GM12864 (cell line): ENCODE data around the gene PAX5.
"Not testable (repeated sequence)": the region's sequence is repeated elsewhere in the genome, so short reads cannot be mapped to it uniquely, and the experiment has no call there.

Experiments used
- DNase-seq: peaks from one replicate; pipeline ENCODE4 v3.0.0-alpha.2; 2011; ENCODE audit warnings: low read depth
- H3K4me3 ChIP-seq: 2 replicates; pipeline ENCODE4 v1.5.1; 2011; ENCODE audit warnings: mild to moderate bottlenecking, low read depth, low read length, control low read depth
- TF ChIP-seq, protein P1 (sequence below): IDR thresholded peaks from 2 replicates; pipeline ENCODE4 v1.5.1; 2011; ENCODE audit warnings: low read depth, mild to moderate bottlenecking, moderate library complexity, low read length, control low read depth, inconsistent platforms; ENCODE audit errors: missing control alignments

Gene PAX5

GRCh38 chr9:37062336-37062735 is 28.3 kb upstream of the PAX5 start:
- H3K4me3 ChIP-seq, result no peak overlapping the region
- DNase-seq, result no peak
- TF ChIP-seq, protein P1, sequence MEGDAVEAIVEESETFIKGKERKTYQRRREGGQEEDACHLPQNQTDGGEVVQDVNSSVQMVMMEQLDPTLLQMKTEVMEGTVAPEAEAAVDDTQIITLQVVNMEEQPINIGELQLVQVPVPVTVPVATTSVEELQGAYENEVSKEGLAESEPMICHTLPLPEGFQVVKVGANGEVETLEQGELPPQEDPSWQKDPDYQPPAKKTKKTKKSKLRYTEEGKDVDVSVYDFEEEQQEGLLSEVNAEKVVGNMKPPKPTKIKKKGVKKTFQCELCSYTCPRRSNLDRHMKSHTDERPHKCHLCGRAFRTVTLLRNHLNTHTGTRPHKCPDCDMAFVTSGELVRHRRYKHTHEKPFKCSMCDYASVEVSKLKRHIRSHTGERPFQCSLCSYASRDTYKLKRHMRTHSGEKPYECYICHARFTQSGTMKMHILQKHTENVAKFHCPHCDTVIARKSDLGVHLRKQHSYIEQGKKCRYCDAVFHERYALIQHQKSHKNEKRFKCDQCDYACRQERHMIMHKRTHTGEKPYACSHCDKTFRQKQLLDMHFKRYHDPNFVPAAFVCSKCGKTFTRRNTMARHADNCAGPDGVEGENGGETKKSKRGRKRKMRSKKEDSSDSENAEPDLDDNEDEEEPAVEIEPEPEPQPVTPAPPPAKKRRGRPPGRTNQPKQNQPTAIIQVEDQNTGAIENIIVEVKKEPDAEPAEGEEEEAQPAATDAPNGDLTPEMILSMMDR, result no peak

DNA sequence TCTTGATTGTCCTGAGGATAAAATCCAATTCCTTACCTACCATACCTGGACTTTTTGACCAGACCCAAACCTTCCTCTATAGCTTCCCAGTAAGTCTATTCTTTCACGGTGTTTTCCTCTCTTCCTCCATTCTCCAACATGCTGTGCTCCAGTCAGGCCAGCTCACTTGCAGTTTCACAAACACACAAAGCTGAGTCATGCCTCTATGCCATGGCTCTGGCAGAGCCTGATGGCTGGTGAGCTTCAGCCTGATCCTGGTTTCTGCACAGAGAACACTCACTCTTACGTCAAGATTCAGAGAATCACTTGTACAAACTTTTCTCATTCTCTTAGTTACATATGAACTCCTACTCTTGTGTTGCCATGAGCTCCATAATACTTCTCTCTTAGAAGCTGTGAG is 27.7 kb upstream of the PAX5 start:
- H3K4me3 ChIP-seq, result no peak overlapping the region
- DNase-seq, result no peak
- TF ChIP-seq, protein P1, result no peak

GRCh38 chr9:37060833-37061232 is 26.8 kb upstream of the PAX5 start:
- no peak for DNase-seq
- no peak overlapping the region for H3K4me3 ChIP-seq
- TF ChIP-seq, protein P1, result no peak

DNA sequence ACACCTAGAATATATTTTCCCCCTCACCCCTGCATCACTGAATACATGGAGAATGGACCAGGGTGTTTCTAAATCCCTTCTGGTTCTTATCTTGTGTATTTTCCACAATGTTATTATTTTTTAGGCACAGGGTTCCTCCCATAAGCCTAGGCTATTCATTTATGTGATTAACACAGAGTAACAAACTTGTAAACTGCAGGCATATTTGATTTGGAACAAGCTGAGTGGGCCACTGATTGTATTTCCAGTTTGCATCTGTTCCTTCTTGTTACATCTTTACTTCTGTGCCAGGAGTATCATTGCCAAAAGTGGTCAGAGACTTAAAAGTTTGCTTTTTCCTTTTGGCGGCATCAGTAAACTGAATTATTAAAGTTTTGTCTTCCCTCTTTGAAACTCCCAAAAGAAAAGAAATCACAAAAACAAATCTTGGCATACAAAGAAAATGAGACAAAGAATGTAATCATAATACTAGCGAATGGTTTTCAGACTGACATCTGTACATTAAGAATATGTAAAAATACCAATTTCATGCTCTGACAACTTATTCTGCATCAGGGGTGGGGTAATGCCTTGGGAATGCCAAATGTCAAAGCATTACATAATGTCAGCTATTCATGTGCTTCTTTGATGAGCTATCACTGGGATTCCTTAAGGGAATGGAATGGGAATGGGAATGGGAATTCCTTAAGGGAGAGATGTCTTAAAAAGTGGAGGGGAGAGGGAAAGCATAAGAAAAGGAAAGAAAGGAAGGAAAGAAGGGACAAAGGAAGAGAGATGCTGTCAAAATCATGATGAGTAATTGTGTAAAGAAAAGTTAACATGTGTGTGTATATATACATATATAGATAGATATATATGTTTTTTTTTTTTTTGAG is 22.2 kb upstream of the PAX5 start:
- DNase-seq, result no peak
- H3K4me3 ChIP-seq, result no peak overlapping the region
- TF ChIP-seq, protein P1, result no peak

DNA sequence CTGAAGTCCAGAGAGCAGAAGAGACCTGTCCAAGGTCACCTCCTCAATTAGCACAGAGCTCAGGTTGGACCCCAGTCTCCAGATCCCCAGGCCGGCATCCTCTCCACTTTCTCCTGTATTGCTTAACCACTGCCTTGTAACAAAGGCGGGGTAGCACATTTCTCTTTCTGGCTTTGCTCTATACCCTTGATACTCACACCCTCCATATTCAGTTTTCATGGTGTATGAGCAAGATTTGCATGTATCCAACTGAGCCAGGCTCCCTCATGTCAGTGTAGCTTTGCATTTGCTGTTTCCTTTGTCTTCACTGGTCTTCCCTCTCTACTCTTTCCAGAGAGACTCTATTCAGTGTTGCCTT is 20.3 kb upstream of the PAX5 start:
- not testable (repeated sequence) for DNase-seq

DNA sequence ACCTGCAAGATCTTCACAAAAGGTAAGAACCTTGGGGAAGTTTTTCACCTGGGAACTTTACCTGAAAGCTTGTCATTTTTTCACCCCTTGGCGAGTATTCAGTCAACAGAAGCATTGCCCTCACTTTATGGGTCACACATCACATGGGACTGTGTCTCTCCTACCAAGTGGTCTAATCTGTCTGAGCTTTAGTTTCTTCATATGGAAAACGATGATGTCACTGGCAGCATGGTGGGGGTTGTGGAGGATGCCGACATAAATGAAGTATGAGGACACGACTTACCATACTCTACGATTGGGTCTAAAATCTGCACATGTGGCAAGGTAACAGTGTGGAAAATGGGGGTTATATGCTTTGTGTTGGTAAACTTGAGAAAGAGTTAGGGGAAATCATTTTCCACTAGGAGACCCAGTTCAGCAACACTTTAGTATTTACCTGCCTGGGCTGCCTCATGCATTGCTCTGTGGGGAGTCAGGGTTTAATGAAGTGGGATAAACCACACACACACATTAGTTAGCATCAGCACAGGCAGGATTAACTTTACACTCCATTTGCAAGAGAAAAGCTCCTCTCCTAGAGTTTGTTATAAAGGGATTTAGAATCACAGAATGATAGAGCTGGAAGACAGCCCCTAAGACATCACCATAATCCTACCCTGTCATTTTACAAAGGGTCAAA is 19.8 kb upstream of the PAX5 start:
- TF ChIP-seq, protein P1, result no peak
- H3K4me3 ChIP-seq, result no peak overlapping the region
- DNase-seq, result no peak

More for the DNA sequence above, 20.3 kb upstream of the PAX5 start:
- not testable (repeated sequence) for H3K4me3 ChIP-seq

- no peak overlapping the region for H3K4me3 ChIP-seq
- DNase-seq, result no peak
- TF ChIP-seq, protein P1, result no peak
These were observed 12.6 kb upstream of the PAX5 start for GRCh38 chr9:37046683-37047082.
